Parathyroid adenoma (tissue), 2 donors: Measurements from ENCODE around the gene PARD3B.
A peak's percentile ranks its signal among the peaks of the same experiment; 100 is the strongest.

Experiments
- H2AFZ ChIP-seq: fragments of 300-600 bp; sonication (generic); one replicate; pipeline ENCODE4 v1.7.0; 2017; ENCODE audit warnings: antibody characterized with exemption, mild to moderate bottlenecking
- H3K27ac ChIP-seq: fragments of 300-600 bp; sonication (generic); one replicate; pipeline ENCODE4 v1.7.0; 2017
- H3K27me3 ChIP-seq: fragments of 300-600 bp; sonication (generic); one replicate; pipeline ENCODE4 v1.7.0; 2017; ENCODE audit warnings: low read length; ENCODE audit not compliant: control insufficient read depth, insufficient read depth
- H3K36me3 ChIP-seq: fragments of 300-600 bp; sonication (generic); one replicate; pipeline ENCODE4 v1.7.0; 2017; ENCODE audit warnings: low read length; ENCODE audit not compliant: control insufficient read depth, insufficient read depth
- H3K4me1 ChIP-seq: fragments of 300-600 bp; sonication (generic); one replicate; pipeline ENCODE4 v1.7.0; 2017; ENCODE audit warnings: control low read depth
- H3K4me2 ChIP-seq: fragments of 300-600 bp; sonication (generic); one replicate; pipeline ENCODE4 v1.7.0; 2017; ENCODE audit warnings: low read length
- H3K4me3 ChIP-seq: fragments of 300-600 bp; sonication (generic); one replicate; pipeline ENCODE4 v1.7.0; 2017; ENCODE audit warnings: low read depth, low read length
- H3K79me2 ChIP-seq: fragments of 300-600 bp; sonication (generic); one replicate; pipeline ENCODE4 v1.7.0; 2017; ENCODE audit warnings: control low read depth
- H3K9ac ChIP-seq: fragments of 300-600 bp; sonication (generic); one replicate; pipeline ENCODE4 v1.7.0; 2017; ENCODE audit warnings: mild to moderate bottlenecking
- H3K9me3 ChIP-seq: fragments of 300-600 bp; sonication (generic); one replicate; pipeline ENCODE4 v1.7.0; 2017; ENCODE audit warnings: low read length; ENCODE audit not compliant: control insufficient read depth
- CTCF ChIP-seq: fragments of 300-600 bp; sonication (generic); IDR thresholded peaks from one replicate; pipeline ENCODE4 v1.7.0; 2017; ENCODE audit warnings: antibody characterized with exemption, mild to moderate bottlenecking
- donor health status: primary hyperparathyroidism.

Gene PARD3B

GRCh38 chr2:205428811-205429210, 883.5 kb downstream of the PARD3B start:
- H3K79me2 ChIP-seq, result no peaks in the 10 kb centered on the region
- no peak for TF ChIP-seq CTCF

DNA sequence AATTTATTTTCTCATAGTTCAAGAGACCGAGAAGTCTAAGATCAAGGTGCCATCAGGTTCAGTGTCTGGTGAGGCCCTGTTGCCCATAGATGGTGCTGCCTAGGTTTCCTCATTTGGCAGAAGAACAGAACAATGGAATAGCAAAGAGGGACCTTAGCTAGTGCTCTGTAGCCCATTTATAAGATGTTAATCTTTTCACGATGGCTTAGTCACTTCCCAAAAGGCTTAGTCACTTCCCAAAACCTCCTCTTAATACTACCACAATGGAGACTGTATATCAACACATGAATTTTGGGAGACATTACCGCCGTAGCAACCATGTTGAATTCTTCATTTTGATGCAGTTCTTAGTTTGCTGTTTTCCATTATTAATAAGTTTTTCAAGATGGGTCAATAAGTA, 890.7 kb downstream of the PARD3B start:
- Histone ChIP-seq H3K36me3 (no peaks in the 10 kb centered on the region), H3K9ac (no peak overlapping the region), H3K27ac (no peak overlapping the region), H3K4me1 (peaks cover 12% of the 10 kb centered on the region), H3K4me3 (no peak overlapping the region), H3K79me2 (no peaks in the 10 kb centered on the region), H3K27me3 (no peaks in the 10 kb centered on the region), H3K9me3 (no peaks in the 10 kb centered on the region), H2AFZ (no peak overlapping the region), H3K4me2 (no peak overlapping the region)
- no peak for TF ChIP-seq CTCF

More at GRCh38 chr2:205428811-205429210, 883.5 kb downstream of the PARD3B start:
- Histone ChIP-seq H3K9ac (no peak overlapping the region), H3K36me3 (no peaks in the 10 kb centered on the region), H3K4me2 (no peak overlapping the region), H3K27ac (no peak overlapping the region), H3K4me1 (peaks cover 8% of the 10 kb centered on the region), H3K4me3 (no peak overlapping the region), H3K27me3 (no peaks in the 10 kb centered on the region), H3K9me3 (no peaks in the 10 kb centered on the region), H2AFZ (no peak overlapping the region)

- Histone ChIP-seq H2AFZ (no peak overlapping the region), H3K4me3 (no peak overlapping the region), H3K79me2 (no peaks in the 10 kb centered on the region), H3K36me3 (no peaks in the 10 kb centered on the region), H3K4me1 (peaks cover 12% of the 10 kb centered on the region), H3K27ac (peak overlapping the region; percentile 55), H3K9ac (no peak overlapping the region), H3K4me2 (peak overlapping the region; percentile 14), H3K27me3 (no peaks in the 10 kb centered on the region), H3K9me3 (no peaks in the 10 kb centered on the region)
- TF ChIP-seq CTCF, result no peak
Observed at GRCh38 chr2:205438241-205438640, 893.0 kb downstream of the PARD3B start.

DNA sequence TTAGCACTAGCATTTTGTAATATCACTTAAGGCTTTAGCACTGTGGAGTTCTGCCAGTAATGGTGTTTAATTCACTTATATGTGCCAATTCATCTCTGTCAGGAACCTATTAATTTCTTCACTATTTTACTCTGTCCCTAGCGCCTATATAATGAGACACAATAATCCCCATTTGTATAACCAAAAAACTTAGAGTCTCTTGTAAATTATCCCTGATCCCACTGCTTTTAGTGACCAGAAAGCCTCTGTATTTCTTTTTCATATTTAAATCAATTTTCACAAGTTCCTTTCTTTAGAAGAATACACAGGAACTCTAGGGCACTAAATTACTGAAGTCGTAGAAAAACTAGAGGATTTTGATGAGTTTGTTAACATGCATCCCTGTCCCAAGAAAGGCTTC, 894.3 kb downstream of the PARD3B start:
- Histone ChIP-seq H3K36me3 (no peaks in the 10 kb centered on the region), H3K79me2 (no peaks in the 10 kb centered on the region), H3K9ac (no peak overlapping the region), H3K27me3 (no peaks in the 10 kb centered on the region), H3K4me2 (no peak overlapping the region), H3K4me1 (peaks cover 12% of the 10 kb centered on the region), H3K4me3 (no peak overlapping the region), H3K9me3 (no peaks in the 10 kb centered on the region), H3K27ac (peak overlapping the region; percentile 55), H2AFZ (no peak overlapping the region)
- TF ChIP-seq CTCF, result no peak

DNA sequence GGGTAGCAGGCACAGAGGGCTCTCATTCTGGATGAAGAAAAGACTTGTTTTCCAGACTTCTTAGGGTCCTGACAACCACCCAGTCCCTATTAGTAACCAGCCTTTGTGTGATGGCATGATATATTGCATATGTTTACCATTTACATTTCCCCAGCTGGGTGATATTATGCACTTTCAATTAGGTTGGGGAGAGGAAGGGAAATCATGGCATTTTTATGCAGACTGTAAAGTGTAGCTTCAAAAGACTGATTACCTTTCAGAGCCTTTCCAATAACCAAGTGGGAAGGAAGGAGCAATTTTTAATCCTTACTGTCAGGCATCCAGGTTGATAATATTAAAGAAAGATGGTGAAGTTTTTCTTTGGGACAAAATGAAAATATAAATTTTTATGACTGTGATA, 896.2 kb downstream of the PARD3B start:
- no peak for TF ChIP-seq CTCF
- H3K79me2 ChIP-seq, result no peaks in the 10 kb centered on the region

More for the DNA sequence above, 896.2 kb downstream of the PARD3B start:
- Histone ChIP-seq H3K4me1 (peaks cover 12% of the 10 kb centered on the region), H3K4me3 (no peak overlapping the region), H3K4me2 (no peak overlapping the region), H3K27ac (no peak overlapping the region), H3K9ac (no peak overlapping the region), H2AFZ (no peak overlapping the region), H3K9me3 (no peaks in the 10 kb centered on the region), H3K36me3 (no peaks in the 10 kb centered on the region), H3K27me3 (no peaks in the 10 kb centered on the region)
